LNCAP (cell line): ENCODE data around the gene CPPED1.

Experiments
- CTCF ChIP-seq: fragments of 450-650 bp; IDR thresholded peaks from 2 replicates; pipeline ENCODE4 v1.5.1; 2017; ENCODE audit warnings: mild to moderate bottlenecking

The CPPED1 gene

GRCh38 chr16:12729448-12729847, 74.2 kb downstream of the CPPED1 start:
- no peak for TF ChIP-seq CTCF

GRCh38 chr16:12728469-12728868, 75.2 kb downstream of the CPPED1 start:
- no peak for TF ChIP-seq CTCF

- no peak for TF ChIP-seq CTCF
Measured at GRCh38 chr16:12724226-12724625, 79.5 kb downstream of the CPPED1 start.

- TF ChIP-seq CTCF, result no peak
Measured at GRCh38 chr16:12723681-12724080, 80.0 kb downstream of the CPPED1 start.

GRCh38 chr16:12721841-12722421, 81.8 kb downstream of the CPPED1 start:
- no peak for TF ChIP-seq CTCF

GRCh38 chr16:12719972-12720371, 83.7 kb downstream of the CPPED1 start:
- no peak for TF ChIP-seq CTCF

- TF ChIP-seq CTCF, result no peak
Measured at GRCh38 chr16:12716658-12717057, 87.0 kb downstream of the CPPED1 start.

GRCh38 chr16:12709807-12710206, 93.9 kb downstream of the CPPED1 start:
- no peak for TF ChIP-seq CTCF
